ENCODE results near the gene EXOC4.

Gene EXOC4

GRCh38 chr7:133570321-133570720 lies 317.4 kb downstream of the EXOC4 start:
- DNase-seq, result no peak
- Histone ChIP-seq H3K9me3 (ENCODE audit: severe bottlenecking) (no peaks in the 10 kb centered on the region), H3K27me3 (ENCODE audit: insufficient read depth, low read depth, severe bottlenecking) (no peaks in the 10 kb centered on the region), H3K36me3 (no peaks in the 10 kb centered on the region), H3K27ac (no peak overlapping the region), H3K4me3 (ENCODE audit: low read depth, low read length) (no peak overlapping the region)
- no peak for TF ChIP-seq CTCF (IDR thresholded peaks at IDR 0.05; ENCODE audit: low read depth, low read length)

- Histone ChIP-seq H3K4me3 (ENCODE audit: low read depth, low read length) (no peak overlapping the region), H3K9me3 (ENCODE audit: severe bottlenecking) (no peaks in the 10 kb centered on the region), H3K27me3 (ENCODE audit: insufficient read depth, low read depth, severe bottlenecking) (no peaks in the 10 kb centered on the region), H3K36me3 (no peaks in the 10 kb centered on the region), H3K27ac (no peak overlapping the region)
- DNase-seq, result no peak
- no peak for TF ChIP-seq CTCF (IDR thresholded peaks at IDR 0.05; ENCODE audit: low read depth, low read length)
Observed at GRCh38 chr7:133571076-133571475, 318.2 kb downstream of the EXOC4 start.

GRCh38 chr7:133572087-133572486 lies 319.2 kb downstream of the EXOC4 start:
- H3K27ac ChIP-seq, result no peak overlapping the region
- H3K36me3 ChIP-seq, result no peaks in the 10 kb centered on the region; the same call in 1 of the 2 replicates
- H3K4me3 ChIP-seq (ENCODE audit: low read depth, low read length), result no peak overlapping the region
- no peaks in the 10 kb centered on the region for H3K27me3 ChIP-seq (ENCODE audit: insufficient read depth, low read depth, severe bottlenecking)
- H3K9me3 ChIP-seq (ENCODE audit: severe bottlenecking), result no peaks in the 10 kb centered on the region
- no peak for TF ChIP-seq CTCF (IDR thresholded peaks at IDR 0.05; ENCODE audit: low read depth, low read length)
- no peak for DNase-seq

- TF ChIP-seq CTCF (IDR thresholded peaks at IDR 0.05; ENCODE audit: low read depth, low read length), result no peak
- H3K9me3 ChIP-seq (ENCODE audit: severe bottlenecking), result no peaks in the 10 kb centered on the region
- no peaks in the 10 kb centered on the region; the same call in 1 of the 2 replicates for H3K36me3 ChIP-seq
Observed at GRCh38 chr7:133572843-133573242, 320.0 kb downstream of the EXOC4 start.

GRCh38 chr7:133573554-133574265 lies 320.8 kb downstream of the EXOC4 start:
- no peak for DNase-seq
- no peak for TF ChIP-seq CTCF (IDR thresholded peaks at IDR 0.05; ENCODE audit: low read depth, low read length)
- H3K27ac ChIP-seq, result no peak overlapping the region
- no peak overlapping the region for H3K4me3 ChIP-seq (ENCODE audit: low read depth, low read length)
- no peaks in the 10 kb centered on the region; the same call in 1 of the 2 replicates for H3K36me3 ChIP-seq
- H3K27me3 ChIP-seq (ENCODE audit: insufficient read depth, low read depth, severe bottlenecking), result no peaks in the 10 kb centered on the region
- H3K9me3 ChIP-seq (ENCODE audit: severe bottlenecking), result no peaks in the 10 kb centered on the region

More at GRCh38 chr7:133572843-133573242, 320.0 kb downstream of the EXOC4 start:
- H3K27ac ChIP-seq, result no peak overlapping the region
- DNase-seq, result no peak
- H3K4me3 ChIP-seq (ENCODE audit: low read depth, low read length), result no peak overlapping the region
- H3K27me3 ChIP-seq (ENCODE audit: insufficient read depth, low read depth, severe bottlenecking), result no peaks in the 10 kb centered on the region

Measured in WERI-Rb-1 (cell line).